OCI-LY7 (cell line): ENCODE measurements around the gene RBBP8NL.

Source experiments
- EZH2phosphoT487 ChIP-seq: fragments of 200-600 bp; sonication (generic); IDR thresholded peaks from 2 replicates; pipeline ENCODE4 v1.6.1; 2018; ENCODE audit warnings: low read depth, borderline replicate concordance, mild to moderate bottlenecking, mixed run types, antibody characterized with exemption, low read length, moderate library complexity, mixed read lengths
- TF ChIP-seq, protein P1 (sequence below): fragments of 200-600 bp; sonication (generic); conservative IDR thresholded peaks from 2 replicates; pipeline ENCODE4 v1.5.1; 2014; ENCODE audit warnings: mild to moderate bottlenecking, antibody characterized with exemption, low read length, moderate library complexity, mixed read lengths

DNA sequence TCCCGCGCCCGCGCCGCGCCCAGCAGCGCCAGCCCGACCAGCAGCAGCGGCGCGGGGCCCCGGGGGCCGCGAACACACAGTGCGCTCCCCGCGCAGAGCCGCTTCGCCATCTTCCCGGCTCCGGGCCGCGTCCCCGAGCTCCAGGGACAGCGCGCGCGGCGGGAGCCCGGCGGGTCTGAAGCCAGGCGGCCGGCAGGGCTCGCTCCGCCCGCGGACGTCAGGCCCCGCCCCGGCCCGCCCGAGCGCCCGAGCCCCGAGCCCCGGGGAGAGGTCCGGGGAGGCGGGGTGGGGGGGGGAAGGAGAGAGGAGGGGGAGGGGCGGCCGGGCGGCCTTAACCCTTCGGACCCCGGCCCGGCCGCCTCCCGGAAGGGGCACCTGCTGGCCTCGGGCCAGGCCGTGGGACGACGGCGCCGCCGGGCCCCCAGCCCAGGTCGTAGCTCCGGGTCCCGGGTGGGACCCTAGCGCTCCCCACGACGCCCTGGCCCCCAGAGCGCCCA is 60.2 kb downstream of the RBBP8NL start, which contains the start of gene LAMA5:
- TF ChIP-seq EZH2phosphoT487 = no peak
- TF ChIP-seq, protein P1, sequence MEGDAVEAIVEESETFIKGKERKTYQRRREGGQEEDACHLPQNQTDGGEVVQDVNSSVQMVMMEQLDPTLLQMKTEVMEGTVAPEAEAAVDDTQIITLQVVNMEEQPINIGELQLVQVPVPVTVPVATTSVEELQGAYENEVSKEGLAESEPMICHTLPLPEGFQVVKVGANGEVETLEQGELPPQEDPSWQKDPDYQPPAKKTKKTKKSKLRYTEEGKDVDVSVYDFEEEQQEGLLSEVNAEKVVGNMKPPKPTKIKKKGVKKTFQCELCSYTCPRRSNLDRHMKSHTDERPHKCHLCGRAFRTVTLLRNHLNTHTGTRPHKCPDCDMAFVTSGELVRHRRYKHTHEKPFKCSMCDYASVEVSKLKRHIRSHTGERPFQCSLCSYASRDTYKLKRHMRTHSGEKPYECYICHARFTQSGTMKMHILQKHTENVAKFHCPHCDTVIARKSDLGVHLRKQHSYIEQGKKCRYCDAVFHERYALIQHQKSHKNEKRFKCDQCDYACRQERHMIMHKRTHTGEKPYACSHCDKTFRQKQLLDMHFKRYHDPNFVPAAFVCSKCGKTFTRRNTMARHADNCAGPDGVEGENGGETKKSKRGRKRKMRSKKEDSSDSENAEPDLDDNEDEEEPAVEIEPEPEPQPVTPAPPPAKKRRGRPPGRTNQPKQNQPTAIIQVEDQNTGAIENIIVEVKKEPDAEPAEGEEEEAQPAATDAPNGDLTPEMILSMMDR = no peak
